HG02759 (cell line): ENCODE data around the gene GMPPB.

Experiments used
- ATAC-seq: cut with Tn5 transposase; IDR thresholded peaks from one replicate; pipeline ENCODE4 v1.9.1; 2021; ENCODE audit warnings: mild to moderate bottlenecking, moderate library complexity; ENCODE audit not compliant: unreplicated experiment

Gene GMPPB

DNA sequence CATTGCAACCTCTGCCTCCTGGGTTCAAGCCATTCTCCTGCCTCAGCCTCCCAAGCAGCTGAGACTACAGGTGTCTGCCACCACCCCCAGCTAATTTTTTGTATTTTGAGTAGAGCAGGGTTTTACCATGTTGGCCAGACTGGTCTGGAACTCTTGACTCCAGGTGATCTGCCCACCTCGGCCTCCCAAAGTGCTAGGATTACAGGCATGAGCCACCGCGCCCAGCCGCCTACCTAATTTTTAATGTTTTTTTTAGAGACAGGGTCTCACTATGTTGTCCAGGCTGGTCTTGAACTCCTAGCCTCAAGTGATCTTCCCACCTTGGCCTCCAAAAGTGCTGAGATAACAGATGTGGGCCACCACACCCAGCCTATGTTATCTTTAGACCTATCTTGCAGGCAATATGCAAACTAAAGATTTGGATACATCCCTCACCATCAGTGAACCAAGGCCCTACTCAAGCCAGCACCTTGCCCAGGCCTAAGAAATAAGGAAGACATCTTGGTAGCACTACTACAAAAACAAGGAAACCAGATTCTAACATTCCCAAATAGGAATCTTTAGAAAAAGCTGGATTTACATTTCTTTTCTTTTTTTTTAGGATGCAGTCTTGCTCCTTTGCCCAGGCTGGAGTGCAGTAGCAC lies 6.3 kb upstream of the GMPPB start:
- no peak for ATAC-seq

DNA sequence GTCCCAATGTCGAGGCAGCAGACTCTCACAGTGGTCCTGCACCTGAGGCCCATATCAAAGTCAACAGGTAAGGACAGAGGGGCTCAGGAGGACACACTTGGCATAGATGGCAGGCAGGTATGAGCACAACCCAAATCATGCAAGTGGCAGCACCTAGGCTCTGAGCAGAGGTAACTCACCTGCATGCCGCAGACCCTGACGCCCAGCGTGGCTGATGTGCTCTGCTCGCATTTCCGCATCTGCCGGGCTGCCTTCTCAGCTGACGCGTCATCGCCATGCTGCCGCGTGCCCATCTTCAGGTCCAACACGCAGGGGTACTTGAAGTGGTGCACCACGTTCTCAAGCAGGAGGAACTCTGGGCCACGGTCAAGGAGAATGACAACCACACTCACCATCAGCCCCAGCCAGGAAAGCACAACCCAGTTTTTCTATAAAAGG lies 4.2 kb upstream of the GMPPB start:
- ATAC-seq, result no peak

DNA sequence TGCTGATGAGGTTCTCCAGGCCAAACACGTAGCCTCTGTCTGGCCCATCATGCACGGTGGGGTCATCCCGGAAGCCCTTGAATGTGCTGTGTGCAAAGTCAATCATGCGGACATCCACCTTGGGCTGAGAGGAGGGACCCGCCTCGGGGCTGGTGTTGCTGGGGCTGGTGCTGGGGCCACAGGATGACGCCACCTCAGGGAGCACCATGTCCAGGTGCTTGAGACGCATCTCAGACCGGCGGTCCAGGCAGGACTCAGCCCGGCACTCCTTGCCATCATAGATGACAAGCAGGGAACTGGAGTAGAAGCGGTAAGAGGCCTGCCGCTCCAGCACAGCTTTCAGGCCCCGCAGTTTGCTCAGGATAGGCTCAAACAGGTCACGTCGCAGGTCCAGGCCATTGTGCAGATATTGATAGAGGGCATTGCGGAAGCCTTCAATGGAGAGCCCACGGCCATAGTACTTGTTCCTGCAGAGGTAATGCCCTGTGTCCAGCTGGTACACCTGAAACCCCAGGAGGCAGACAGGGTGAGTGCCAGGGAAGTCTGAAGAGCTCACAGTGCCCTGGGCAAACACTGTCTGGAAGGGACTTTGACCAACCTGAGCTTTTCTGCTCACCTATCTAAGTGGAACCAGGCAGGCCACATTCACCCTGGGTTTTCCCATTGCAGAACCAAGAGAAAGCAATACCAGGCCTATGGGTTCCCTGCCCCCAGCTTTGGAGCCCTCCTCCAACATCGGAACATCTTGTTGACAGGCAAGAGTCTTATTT lies 3.6 kb upstream of the GMPPB start:
- no peak for ATAC-seq

DNA sequence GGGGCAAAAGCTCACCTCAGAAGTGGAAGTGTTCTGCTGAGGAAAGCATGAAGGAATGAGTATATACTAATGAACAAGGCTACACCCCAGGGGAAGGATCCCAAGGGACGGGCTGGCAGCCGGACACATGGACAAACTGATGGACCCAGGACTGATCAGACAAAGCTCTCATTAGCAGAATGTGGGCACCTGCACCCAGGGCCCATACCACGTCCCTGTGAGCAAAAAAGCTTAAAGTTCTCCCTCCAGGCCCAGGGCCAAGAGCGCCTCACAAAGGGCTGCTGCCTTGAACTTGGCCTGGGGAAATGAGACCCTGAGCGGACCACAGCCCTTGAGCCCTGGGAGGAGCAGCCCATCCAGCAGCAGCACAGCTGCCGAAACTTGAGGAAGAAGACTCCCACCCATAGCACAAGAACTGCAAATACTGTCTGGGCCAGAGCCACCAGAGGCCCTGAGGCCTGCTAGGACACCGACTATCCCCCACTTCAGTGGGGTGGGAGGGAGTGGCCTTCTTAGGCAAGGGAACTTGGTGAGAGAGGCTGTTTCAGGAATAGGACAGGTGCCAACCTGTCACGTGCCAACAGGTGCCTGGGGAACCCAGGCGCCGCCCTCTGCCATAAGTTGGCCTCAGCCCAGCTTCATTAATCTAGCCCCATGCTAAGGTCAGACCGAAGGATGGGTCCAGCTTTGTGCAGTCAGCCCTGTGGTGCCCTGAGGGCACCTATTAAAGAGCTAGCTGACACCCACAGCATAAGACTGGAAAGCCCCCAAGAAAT lies 2.3 kb upstream of the GMPPB start:
- no peak for ATAC-seq

DNA sequence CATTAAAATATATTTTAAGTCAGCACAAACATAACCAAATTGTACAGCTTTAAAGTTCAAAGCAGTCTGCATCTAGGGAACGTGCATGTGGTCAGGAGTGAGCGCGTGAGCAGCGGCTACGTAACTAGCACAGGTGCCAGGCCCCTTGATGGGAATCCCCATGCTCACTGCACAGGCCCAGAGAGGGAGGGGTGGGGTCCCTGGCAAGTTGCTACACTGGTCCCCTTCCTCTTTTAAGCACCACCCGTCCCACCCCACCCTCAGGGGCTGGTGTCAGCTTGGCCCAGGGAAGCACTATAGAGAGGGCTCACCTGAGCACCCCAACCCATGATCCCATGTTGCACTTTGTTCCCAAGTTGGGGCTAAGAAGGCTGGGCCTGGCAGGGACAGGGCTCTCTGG lies 835 bp upstream of the GMPPB start:
- no peak for ATAC-seq

DNA sequence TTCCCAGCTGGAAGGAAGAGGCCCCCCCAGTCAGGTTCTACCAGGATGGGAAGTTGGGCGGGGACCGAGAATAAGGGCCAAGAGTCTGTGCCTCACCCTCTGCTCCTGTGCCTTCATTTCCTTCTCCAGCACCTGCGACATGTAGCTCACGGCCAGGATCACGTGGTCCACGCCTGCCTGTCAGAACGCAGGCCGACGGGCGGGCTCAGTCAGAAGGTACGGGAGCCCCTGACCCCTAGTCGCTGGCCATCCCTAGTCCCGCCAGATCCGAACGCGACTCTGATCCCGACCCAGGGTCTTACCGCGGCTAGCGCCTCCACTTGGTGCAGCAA lies 489 bp downstream of the GMPPB start:
- ATAC-seq, result no peak

DNA sequence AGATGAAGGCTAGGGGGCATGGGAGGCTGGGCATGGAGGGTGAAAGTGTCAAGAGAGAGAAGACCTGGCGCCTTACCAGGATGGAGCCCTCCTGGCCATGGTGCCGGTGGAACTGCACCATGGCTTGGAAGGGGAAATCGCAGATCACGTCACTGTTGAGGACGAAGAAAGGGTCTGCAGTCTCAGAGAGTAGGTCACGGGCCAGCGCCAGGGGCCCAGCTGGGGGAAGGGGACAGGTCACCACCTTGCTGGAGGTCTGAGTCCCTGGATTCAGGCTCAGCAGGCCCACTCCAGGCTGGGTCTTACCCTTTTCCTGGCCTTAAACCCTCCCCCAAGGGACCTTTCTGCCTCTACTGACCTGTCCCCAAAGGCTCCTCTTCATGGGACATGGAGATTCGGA lies 855 bp downstream of the GMPPB start:
- no peak for ATAC-seq

DNA sequence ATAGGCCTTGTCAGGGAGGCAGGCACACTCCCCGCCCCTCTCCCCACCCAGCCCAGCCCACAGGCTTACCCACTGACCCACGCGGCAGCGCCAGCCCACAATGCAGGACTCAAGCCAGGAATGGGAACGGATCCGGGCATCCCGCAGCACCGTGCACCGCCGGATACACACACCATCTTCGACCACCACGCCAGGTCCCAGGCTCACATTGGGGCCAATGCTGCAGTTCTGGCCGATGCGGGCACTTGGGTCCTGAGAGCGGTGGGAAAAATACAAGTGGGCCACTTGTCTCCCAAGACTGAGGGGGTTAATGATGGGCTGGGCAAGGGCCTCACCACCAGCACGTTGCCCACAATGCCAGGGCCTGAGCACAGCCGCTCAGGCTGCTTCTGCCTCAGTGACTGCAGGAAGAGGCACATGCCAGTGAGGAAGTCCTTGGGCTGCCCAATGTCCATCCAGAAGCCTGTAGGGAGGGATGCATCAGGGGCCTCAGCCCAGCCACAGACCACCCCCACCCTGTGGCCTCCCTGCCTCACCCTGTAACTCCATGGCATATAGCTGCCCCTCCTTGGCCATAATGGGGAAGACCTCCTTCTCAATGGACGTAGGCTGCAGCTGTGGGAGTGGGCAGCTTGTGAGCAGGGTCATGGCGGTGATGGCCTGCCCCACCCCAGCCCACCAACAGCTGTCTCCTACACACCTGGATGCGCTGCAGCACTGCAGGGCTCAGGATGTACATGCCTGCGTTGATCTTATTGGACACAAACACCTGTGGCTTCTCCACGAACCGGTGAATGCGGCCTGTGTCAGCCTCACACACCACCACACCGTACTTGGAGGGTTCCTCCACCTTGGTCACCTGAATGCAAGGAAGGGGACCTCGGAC lies 1.6 kb downstream of the GMPPB start:
- ATAC-seq, result no peak

DNA sequence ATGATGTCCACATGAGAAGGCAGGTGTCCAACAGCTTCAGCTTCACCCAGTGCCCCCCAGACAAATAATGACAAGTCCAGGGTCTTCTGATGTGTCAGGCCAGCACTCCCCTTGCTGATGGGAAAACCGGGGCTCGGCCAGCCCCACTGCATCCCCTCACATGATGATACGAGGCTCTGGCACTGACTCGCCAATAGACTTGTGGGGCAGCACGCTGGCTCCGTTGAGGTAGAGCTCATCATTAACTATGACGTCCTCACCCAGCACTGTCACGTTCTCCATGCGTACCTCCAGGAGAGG lies 2.2 kb downstream of the GMPPB start:
- ATAC-seq, result no peak

DNA sequence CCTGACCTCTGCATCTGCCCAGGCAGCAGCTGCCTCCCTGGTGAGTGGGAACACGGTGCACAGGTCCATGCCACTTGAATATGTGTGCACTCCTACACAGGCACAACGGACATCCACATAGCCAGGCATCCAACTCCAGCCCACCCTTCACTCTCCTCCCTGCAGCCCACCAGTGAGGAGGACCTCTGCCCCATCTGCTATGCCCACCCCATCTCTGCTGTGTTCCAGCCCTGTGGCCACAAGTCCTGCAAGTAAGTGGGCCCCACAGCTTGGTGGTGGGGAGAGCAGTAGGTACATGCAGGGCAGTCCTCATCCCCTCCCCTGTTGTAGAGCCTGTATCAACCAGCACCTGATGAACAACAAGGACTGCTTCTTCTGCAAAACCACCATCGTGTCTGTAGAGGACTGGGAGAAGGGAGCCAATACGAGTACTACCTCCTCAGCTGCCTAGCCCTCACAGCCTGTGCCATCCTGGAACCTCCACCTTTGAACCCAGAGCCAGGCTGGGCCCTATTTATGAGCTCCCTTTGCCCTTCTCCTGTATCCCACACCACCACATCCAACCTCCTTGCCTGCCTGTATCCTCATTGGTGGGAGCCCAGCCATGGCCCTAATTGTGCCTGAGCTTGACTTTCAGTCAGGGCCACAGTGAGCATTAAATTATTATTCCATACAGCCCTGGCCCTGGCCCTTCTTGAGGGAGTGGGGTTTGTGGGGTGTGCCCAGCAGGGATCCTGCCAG lies 2.7 kb downstream of the GMPPB start:
- no peak for ATAC-seq

DNA sequence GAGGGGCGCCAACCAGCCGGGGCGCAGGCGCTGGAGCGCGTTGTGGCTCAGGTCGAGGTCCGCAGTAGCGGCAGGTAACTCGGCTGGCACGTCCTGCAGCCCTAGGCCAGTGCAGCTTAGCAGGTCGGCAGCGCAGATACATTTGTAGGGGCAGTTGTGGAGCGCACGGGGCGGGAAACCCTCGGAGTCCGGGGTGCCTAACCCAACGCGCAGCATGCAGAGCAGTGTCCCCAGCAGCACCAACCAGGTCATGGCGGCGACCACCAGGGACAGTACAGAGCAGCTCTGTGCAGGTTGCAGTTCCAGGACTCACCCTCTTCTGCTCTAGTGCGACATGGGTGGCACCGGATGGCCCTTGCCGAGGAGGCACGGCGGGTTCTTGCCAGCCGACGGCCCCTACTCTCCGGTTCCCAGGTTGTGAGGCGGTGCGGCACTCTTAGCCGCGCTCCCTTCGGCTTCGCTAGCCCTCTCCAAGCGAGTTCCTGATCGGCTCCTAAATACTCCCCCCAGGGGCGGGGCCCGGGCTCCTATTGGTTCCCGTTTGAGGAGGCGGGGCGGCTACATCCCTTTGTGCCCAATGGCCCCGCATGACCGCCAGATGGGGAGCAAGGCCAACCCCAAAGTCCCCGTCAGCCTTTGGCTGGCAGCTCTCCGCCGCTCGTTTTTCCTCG lies 4.4 kb downstream of the GMPPB start, which contains the start of gene AMIGO3:
AMIGO3 (minus strand) TSS at position 471 of the 671 bp plus-strand sequence; CDS start at position 252, 219 bp downstream.
- peak; percentile 53 for ATAC-seq

DNA sequence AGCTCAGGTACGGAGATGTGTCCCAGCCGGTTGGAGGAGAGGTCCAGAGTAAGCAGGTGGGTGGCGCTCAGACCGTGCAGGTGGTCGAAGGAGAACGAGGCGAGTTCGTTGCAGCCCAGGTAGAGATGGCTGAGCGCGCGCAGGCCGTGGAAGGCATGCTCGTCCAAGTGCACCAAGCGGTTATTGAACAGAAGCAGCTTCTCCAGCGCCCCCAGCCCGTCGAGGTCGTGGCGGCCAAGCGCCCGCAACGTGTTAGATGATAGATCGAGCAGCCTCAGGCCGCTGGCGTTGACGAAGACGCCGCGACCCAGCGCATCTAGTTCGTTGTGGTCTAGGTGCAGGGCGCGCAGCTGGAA lies 4.9 kb downstream of the GMPPB start:
- no peak for ATAC-seq

DNA sequence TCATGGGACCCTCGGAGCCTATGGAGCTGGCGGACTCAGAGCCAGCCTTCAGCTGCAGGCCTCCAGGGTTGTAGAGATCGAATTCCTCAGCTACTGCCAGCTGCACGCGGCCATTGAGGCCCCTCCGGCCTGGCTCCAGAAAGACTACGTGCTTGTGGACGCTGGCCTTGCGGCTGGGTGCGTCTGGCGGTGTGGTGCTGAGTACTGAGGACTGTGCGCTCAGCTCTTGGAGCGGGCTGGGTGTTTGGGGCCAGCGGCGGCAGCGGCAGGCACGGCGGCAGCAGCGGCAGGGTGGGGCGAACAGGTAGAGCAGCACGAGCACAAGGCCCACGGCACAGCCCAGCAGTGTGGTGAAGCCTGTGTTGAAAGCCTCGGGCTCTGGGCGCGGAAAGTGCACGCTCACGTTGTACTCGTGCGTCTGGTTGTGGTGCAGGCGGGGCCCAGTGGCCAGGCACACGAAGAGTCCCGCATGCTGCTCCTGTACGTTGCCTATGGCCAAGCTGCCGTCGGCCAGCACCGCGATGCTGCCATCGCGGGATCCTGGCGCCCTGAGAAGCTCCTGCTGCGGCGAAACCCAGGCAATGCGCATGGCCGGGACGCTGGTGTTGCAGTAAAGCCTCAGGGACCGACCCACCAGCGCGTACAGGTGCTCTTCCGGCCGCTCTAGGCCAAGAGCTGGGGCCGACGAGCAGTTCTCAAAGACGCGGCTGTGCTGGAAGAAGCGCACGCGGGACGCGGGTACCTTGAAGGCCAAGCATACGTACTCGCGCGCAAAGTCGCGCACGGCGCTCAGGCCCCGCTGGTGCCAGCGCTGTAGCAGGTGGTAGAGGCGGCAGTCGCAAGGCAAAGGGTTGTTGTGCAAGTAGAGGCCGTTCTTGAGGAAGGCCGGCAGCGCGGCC lies 5.5 kb downstream of the GMPPB start:
- ATAC-seq, result no peak

DNA sequence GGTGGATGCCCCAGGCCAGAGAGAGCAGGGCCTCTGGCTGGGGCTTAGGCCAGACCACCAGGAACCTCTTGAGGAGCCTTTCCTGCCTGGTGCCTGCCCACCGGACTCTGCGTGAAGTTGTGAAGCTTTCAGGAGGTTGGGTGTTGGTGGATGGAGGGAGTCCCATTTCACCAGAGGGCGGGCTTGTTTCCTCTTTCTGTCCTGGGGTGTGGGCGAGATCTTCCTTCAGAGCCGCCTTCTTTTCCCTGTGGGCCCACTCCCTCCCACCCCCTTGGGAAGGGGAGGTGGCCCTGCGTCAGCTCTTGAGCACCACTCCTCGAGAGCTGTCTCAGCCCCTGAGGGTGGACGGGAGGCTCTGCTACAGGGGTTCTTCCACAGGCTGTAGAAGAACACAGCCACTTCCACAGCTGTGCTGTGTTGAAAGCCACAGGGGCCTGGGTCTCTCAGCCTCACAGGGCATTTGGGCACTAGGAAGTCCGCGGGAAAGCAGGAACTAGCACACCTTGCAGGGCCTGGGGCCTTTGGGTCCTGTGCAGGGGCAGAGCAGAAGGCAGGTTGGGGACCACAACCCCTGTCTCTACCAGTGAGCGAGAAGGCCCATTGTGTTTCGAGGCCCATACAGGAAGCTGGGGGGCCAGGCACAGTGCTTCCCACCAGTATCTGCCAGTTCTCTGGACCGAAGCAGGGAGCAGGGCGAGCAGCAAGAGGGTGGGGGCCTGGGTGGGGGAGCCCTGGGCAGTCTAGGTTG lies 6.4 kb downstream of the GMPPB start:
- ATAC-seq, result no peak

DNA sequence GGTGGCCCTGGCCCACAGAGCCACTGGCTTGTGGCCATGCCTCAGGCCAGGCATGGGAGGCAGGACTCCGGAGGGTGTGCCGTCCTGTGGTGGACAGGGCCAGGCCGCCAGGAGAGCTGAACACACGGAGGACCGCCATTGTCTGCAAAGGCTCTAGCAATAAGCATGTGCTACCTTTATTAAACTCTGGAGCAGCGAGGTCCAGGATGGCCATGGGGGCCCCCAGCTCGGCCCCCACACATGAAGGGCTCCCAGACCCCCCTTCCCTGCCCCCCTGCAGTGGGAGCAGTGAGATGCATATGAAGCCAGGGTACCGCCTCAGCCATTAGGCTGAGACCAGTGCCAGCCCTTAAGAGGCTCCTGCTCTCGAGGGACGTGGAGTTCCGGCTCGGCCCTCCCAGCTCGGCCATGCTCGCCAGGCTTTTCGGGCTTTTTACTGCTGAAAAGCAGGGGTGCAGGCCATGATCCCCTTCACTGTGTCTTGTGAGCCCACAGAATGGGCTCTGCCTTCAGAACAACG lies 7.0 kb downstream of the GMPPB start:
- no peak for ATAC-seq

DNA sequence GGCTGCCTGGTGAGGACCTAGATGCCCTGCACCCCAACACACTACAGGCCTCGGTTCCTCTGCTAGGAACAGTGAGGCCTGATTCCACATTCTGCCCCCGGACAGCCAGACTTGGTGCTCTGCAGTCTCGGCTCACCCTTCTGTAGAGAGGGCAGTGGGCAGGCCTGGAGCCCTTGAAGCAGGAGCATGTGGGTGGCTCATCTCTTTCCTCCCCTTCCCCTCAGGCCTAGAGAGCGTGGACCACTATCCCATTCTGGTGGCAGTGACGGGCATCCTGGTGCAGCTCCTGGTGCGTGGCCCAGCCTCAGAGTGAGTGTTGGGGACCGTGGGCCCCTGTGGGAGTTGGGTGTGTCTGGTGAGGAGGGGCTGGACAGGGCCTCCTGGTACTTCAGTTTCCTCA lies 7.6 kb downstream of the GMPPB start:
- no peak for ATAC-seq

DNA sequence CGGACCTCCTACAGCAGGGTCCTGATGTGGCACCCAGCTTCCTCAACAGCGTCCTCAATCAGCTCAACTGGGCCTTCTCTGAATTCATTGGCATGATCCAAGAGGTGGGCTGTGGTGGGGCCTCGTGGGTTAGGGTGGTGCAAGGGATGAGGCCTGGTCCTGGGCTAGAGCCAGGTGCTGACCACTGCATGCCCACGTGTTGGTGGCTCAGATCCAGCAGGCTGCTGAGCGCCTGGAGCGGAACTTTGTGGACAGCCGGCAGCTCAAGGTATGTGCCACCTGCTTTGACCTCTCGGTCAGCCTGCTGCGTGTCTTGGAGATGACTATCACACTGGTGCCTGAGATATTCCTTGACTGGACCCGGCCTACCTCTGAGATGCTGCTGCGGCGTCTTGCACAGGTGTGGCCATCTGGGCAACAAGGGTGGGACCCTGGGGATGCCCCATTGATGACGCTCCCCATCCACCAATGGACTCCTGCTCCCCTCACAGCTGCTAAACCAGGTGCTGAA lies 8.1 kb downstream of the GMPPB start:
- no peak for ATAC-seq
